HEK293 (cell line): Measurements from ENCODE around the gene HOXB1.

Experiments
- KLF7 ChIP-seq: fragments of 450-650 bp; formaldehyde crosslinking; IDR thresholded peaks from 2 replicates; pipeline ENCODE4 v1.5.1; 2016; ENCODE audit warnings: missing biosample characterization, missing genetic modification characterization, borderline replicate concordance
- ZBTB20 ChIP-seq: fragments of 450-650 bp; formaldehyde crosslinking; IDR thresholded peaks from 2 replicates; pipeline ENCODE4 v1.5.1; 2016; ENCODE audit warnings: missing biosample characterization, missing genetic modification characterization
- ZNF214 ChIP-seq: fragments of 450-650 bp; formaldehyde crosslinking; IDR thresholded peaks from 2 replicates; pipeline ENCODE4 v1.5.1; 2017; ENCODE audit warnings: missing biosample characterization, mild to moderate bottlenecking, missing genetic modification characterization, borderline replicate concordance
- TF ChIP-seq, protein P1 (sequence below): fragments of 450-650 bp; formaldehyde crosslinking; IDR thresholded peaks from 2 replicates; pipeline ENCODE4 v1.5.1; 2016; ENCODE audit warnings: missing biosample characterization, missing genetic modification characterization

GRCh38 chr17:48554412-48555257, 23.8 kb upstream of the HOXB1 start:
- TF ChIP-seq, protein P1, sequence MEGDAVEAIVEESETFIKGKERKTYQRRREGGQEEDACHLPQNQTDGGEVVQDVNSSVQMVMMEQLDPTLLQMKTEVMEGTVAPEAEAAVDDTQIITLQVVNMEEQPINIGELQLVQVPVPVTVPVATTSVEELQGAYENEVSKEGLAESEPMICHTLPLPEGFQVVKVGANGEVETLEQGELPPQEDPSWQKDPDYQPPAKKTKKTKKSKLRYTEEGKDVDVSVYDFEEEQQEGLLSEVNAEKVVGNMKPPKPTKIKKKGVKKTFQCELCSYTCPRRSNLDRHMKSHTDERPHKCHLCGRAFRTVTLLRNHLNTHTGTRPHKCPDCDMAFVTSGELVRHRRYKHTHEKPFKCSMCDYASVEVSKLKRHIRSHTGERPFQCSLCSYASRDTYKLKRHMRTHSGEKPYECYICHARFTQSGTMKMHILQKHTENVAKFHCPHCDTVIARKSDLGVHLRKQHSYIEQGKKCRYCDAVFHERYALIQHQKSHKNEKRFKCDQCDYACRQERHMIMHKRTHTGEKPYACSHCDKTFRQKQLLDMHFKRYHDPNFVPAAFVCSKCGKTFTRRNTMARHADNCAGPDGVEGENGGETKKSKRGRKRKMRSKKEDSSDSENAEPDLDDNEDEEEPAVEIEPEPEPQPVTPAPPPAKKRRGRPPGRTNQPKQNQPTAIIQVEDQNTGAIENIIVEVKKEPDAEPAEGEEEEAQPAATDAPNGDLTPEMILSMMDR, result no peak
- no peak for TF ChIP-seq KLF7 (tag by site-specific recombination)
- TF ChIP-seq ZBTB20 (tag by site-specific recombination), result no peak
- no peak for TF ChIP-seq ZNF214 (tag by site-specific recombination)
